CD4-positive, alpha-beta T cell (primary cell): ENCODE results near the gene USP37. TPM values are rescaled to one million over a fixed set of nuclear protein-coding genes. Genes with fewer than 3 reads are reported as not detected.

Experiments
- ATAC-seq: fragments of 200-7000 bp; cut with Tn5 transposase; one replicate; pipeline ENCODE4 v1.10.0; 2022; ENCODE audit warnings: mild to moderate bottlenecking; ENCODE audit not compliant: poor library complexity
- CTCF ChIA-PET: fragments of 350-600 bp; sonication (Branson Sonifier 250); formaldehyde crosslinking; loops from one replicate; lab custom pipeline; 2021; ENCODE audit warnings: antibody characterized with exemption, inconsistent platforms; lab: Charles Lee
- POLR2A ChIA-PET: fragments of 350-600 bp; sonication (Branson Sonifier 250); formaldehyde crosslinking; loops from one replicate; lab custom pipeline; 2021; ENCODE audit warnings: antibody characterized with exemption, inconsistent platforms; lab: Charles Lee
- DNase-seq, 14 experiments: peaks; one replicate each; pipeline ENCODE4 v3.0.0-alpha.2; 2013 to 2020; ENCODE audit warnings: mixed read lengths in 2 of 14
- H3K27ac ChIP-seq, 2 donors: one replicate each; pipeline versions ENCODE4 v1.5.1 to v1.7.0; 2013; ENCODE audit warnings: low read length in 2 of 2, low read depth in 1 of 2, mild to moderate bottlenecking in 1 of 2
- H3K27me3 ChIP-seq, 2 experiments: 1 replicate in 1 of 2; 2 replicates in 1 of 2; pipeline versions ENCODE4 v1.6.1 to v1.7.0; 2013; ENCODE audit warnings: low read length in 2 of 2, control low read depth in 1 of 2, mild to moderate bottlenecking in 1 of 2, moderate library complexity in 1 of 2; ENCODE audit not compliant: insufficient read depth in 2 of 2, control insufficient read depth in 1 of 2
- H3K36me3 ChIP-seq: one replicate; pipeline ENCODE4 v1.6.1; 2013; ENCODE audit warnings: low read length, control low read depth; ENCODE audit not compliant: insufficient read depth
- H3K4me1 ChIP-seq: one replicate; pipeline ENCODE4 v1.6.1; 2013; ENCODE audit warnings: low read length, control low read depth; ENCODE audit not compliant: insufficient read depth
- H3K4me3 ChIP-seq: one replicate; pipeline ENCODE4 v1.5.1; 2013; ENCODE audit warnings: mild to moderate bottlenecking, low read length, moderate library complexity
- H3K9me3 ChIP-seq, 2 experiments: 1 replicate in 1 of 2; 2 replicates in 1 of 2; pipeline versions ENCODE4 v1.6.1 to v1.7.0; 2013; ENCODE audit warnings: low read length in 2 of 2, mild to moderate bottlenecking in 2 of 2, control low read depth in 1 of 2, moderate library complexity in 1 of 2; ENCODE audit not compliant: control insufficient read depth in 1 of 2, insufficient read depth in 1 of 2
- H3K27ac Mint-ChIP-seq: one replicate; pipeline ENCODE4 v1.8.0; 2020; ENCODE audit warnings: mixed read lengths
- H3K27me3 Mint-ChIP-seq: one replicate; pipeline ENCODE4 v1.8.0; 2021; ENCODE audit warnings: mixed read lengths
- H3K36me3 Mint-ChIP-seq: one replicate; pipeline ENCODE4 v1.8.0; 2021; ENCODE audit warnings: low read depth, mixed read lengths
- H3K4me1 Mint-ChIP-seq: one replicate; pipeline ENCODE4 v1.8.0; 2021; ENCODE audit warnings: low read depth, mixed read lengths
- H3K4me3 Mint-ChIP-seq: one replicate; pipeline ENCODE4 v1.8.0; 2020; ENCODE audit warnings: mild to moderate bottlenecking, mixed read lengths
- H3K9me3 Mint-ChIP-seq: one replicate; pipeline ENCODE4 v1.8.0; 2020; ENCODE audit warnings: mixed read lengths
- intact Hi-C, 2 experiments: fragments of 100-400 bp; cut with DNase I in 1 of 2; cut with micrococcal nuclease in 1 of 2; formaldehyde crosslinking; loops; one replicate each; pipeline versions ENCODE4 v1.15.1 to v1.9.0; 2023 to 2025; cut with DNase I, micrococcal nuclease
- total RNA-seq, 174 experiments: library from RNA in 2 of 174; stranded (reverse) in 2 of 174; gene quantifications; one replicate each; pipeline ENCODE4 v1.2.3 and lab custom pipeline; 2021 to 2026
- TF ChIP-seq, protein P1 (sequence below): fragments of 200-600 bp; IDR thresholded peaks from one replicate; pipeline ENCODE4 v1.8.0; 2022; ENCODE audit warnings: antibody characterized with exemption, mild to moderate bottlenecking

USP37 gene
- total RNA-seq, 2 experiments from 2014 or later = 20.2 to 24.4 TPM

- Histone ChIP-seq H3K4me1 (no peaks in the 10 kb centered on the region), H3K27me3 (no peaks in the 10 kb centered on the region), H3K4me3 (no peak overlapping the region), H3K36me3 (no peaks in the 10 kb centered on the region), H3K27ac (no peak overlapping the region), H3K9me3 (no peaks in the 10 kb centered on the region)
- no peak for ATAC-seq
- H3K27me3 Mint-ChIP-seq = no peaks in the 10 kb centered on the region
- H3K9me3 Mint-ChIP-seq = no peaks in the 10 kb centered on the region
- no peaks in the 10 kb centered on the region for H3K4me1 Mint-ChIP-seq
- no peak overlapping the region for H3K27ac Mint-ChIP-seq
- POLR2A ChIA-PET = interaction anchor here (1.4 kb wide), 1 partner anchor 238 kb away, joined by 3 read pairs; the partner anchor contains the start of genes BCS1L and ZNF142
- no peaks in the 10 kb centered on the region for H3K36me3 Mint-ChIP-seq
- CTCF ChIA-PET = no interaction called here
- intact Hi-C loops = no loop called here
- no peak for DNase-seq
- no peak overlapping the region for H3K4me3 Mint-ChIP-seq
- TF ChIP-seq, protein P1, sequence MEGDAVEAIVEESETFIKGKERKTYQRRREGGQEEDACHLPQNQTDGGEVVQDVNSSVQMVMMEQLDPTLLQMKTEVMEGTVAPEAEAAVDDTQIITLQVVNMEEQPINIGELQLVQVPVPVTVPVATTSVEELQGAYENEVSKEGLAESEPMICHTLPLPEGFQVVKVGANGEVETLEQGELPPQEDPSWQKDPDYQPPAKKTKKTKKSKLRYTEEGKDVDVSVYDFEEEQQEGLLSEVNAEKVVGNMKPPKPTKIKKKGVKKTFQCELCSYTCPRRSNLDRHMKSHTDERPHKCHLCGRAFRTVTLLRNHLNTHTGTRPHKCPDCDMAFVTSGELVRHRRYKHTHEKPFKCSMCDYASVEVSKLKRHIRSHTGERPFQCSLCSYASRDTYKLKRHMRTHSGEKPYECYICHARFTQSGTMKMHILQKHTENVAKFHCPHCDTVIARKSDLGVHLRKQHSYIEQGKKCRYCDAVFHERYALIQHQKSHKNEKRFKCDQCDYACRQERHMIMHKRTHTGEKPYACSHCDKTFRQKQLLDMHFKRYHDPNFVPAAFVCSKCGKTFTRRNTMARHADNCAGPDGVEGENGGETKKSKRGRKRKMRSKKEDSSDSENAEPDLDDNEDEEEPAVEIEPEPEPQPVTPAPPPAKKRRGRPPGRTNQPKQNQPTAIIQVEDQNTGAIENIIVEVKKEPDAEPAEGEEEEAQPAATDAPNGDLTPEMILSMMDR = no peak
Observed at GRCh38 chr2:218421027-218421426, 147.1 kb downstream of the USP37 start.

GRCh38 chr2:218419630-218420216 is 148.4 kb downstream of the USP37 start:
- no peaks in the 10 kb centered on the region for H3K36me3 ChIP-seq
- no peak for DNase-seq
- Mint-ChIP-seq H3K36me3 (no peaks in the 10 kb centered on the region), H3K9me3 (no peaks in the 10 kb centered on the region), H3K4me1 (no peaks in the 10 kb centered on the region), H3K27ac (no peak overlapping the region), H3K27me3 (no peaks in the 10 kb centered on the region), H3K4me3 (no peak overlapping the region)
- H3K4me1 ChIP-seq = no peaks in the 10 kb centered on the region
- no peaks in the 10 kb centered on the region for H3K27me3 ChIP-seq
- intact Hi-C loops = no loop called here
- H3K9me3 ChIP-seq = no peaks in the 10 kb centered on the region
- ChIA-PET POLR2A (no interaction called here), CTCF (no interaction called here)
- no peak overlapping the region for H3K4me3 ChIP-seq
- no peak overlapping the region for H3K27ac ChIP-seq
- TF ChIP-seq, protein P1 = no peak
- no peak for ATAC-seq

- ChIA-PET CTCF (no interaction called here), POLR2A (no interaction called here)
- Histone ChIP-seq H3K27me3 (no peaks in the 10 kb centered on the region), H3K27ac (no peak within 1 kb of the TSS), H3K36me3 (no peaks in the 10 kb centered on the region), H3K4me3 (no peak within 1 kb of the TSS), H3K9me3 (no peaks in the 10 kb centered on the region), H3K4me1 (no peaks in the 10 kb centered on the region)
- Mint-ChIP-seq H3K27ac (no peak within 1 kb of the TSS), H3K9me3 (no peaks in the 10 kb centered on the region), H3K4me1 (no peaks in the 10 kb centered on the region), H3K27me3 (no peaks in the 10 kb centered on the region), H3K4me3 (no peak within 1 kb of the TSS), H3K36me3 (no peaks in the 10 kb centered on the region)
- no peak for ATAC-seq
- intact Hi-C loops = no loop called here
- no peak for DNase-seq
- TF ChIP-seq, protein P1 = no peak
Observed at GRCh38 chr2:218418717-218419458, 149.3 kb downstream of the USP37 start, which contains the start of gene VIL1. TSS of gene VIL1 (plus strand) at chr2:218419123. CDS start at chr2:218423779, 4,656 bp downstream.
